Neural cell (in vitro differentiated cells): ENCODE results near the gene ZIM2. TPM values are rescaled to one million over a fixed set of nuclear protein-coding genes. Genes with fewer than 3 reads are reported as not detected.

Experiments
- H2AFZ ChIP-seq: fragments of 200-600, 300-800 bp; sonication (generic), shearing (Covaris generic); 2 replicates; pipeline ENCODE4 v1.6.0; 2014; ENCODE audit warnings: low read depth, mild to moderate bottlenecking, antibody characterized with exemption, low read length, moderate library complexity
- H3F3A ChIP-seq: fragments of 200-600 bp; shearing (Covaris generic); 2 replicates; pipeline ENCODE4 v1.6.1; 2016; ENCODE audit warnings: mild to moderate bottlenecking, moderate library complexity, mixed read lengths, antibody characterized with exemption, low read length; ENCODE audit not compliant: insufficient read depth, poor library complexity, severe bottlenecking
- H3K27ac ChIP-seq: fragments of 200-600, 300-800 bp; sonication (generic), shearing (Covaris generic); 2 replicates; pipeline ENCODE4 v1.5.1; 2014; ENCODE audit warnings: mild to moderate bottlenecking, low read length, moderate library complexity
- H3K27me3 ChIP-seq: fragments of 300-800, 200-600 bp; sonication (generic), shearing (Covaris generic); 2 replicates; pipeline ENCODE4 v1.6.0; 2014; ENCODE audit warnings: mild to moderate bottlenecking, low read depth, low read length, moderate library complexity; ENCODE audit not compliant: insufficient read depth
- H3K36me3 ChIP-seq: fragments of 300-800, 200-600 bp; sonication (generic), shearing (Covaris generic); 2 replicates; pipeline ENCODE4 v1.5.1; 2014; ENCODE audit warnings: mild to moderate bottlenecking, antibody characterized with exemption, low read length, moderate library complexity; ENCODE audit not compliant: insufficient read depth
- H3K4me2 ChIP-seq: fragments of 300-800, 200-600 bp; sonication (generic), shearing (Covaris generic); 2 replicates; pipeline ENCODE4 v1.6.0; 2014; ENCODE audit warnings: mild to moderate bottlenecking, low read length
- H3K4me3 ChIP-seq: fragments of 300-800, 200-600 bp; sonication (generic), shearing (Covaris generic); 2 replicates; pipeline ENCODE4 v1.5.1; 2014; ENCODE audit warnings: mild to moderate bottlenecking, low read length, moderate library complexity
- H3K79me2 ChIP-seq: fragments of 200-600 bp; shearing (Covaris generic); replicated peaks from 2 replicates; pipeline ENCODE4 v1.6.0; 2014; ENCODE audit warnings: mild to moderate bottlenecking, low read length, moderate library complexity; ENCODE audit not compliant: insufficient read depth
- H3K9ac ChIP-seq: fragments of 300-800, 200-600 bp; sonication (generic), shearing (Covaris generic); 2 replicates; pipeline ENCODE4 v1.6.1; 2016; ENCODE audit warnings: mild to moderate bottlenecking, low read length, mixed read lengths
- H3K9me2 ChIP-seq: fragments of 200-600 bp; shearing (Covaris generic); 2 replicates; pipeline ENCODE4 v1.6.1; 2016; ENCODE audit warnings: mild to moderate bottlenecking, low read length, mixed read lengths; ENCODE audit not compliant: insufficient read depth
- H3K9me3 ChIP-seq: fragments of 200-600, 300-800 bp; sonication (generic), shearing (Covaris generic); 2 replicates; pipeline ENCODE4 v1.6.1; 2016; ENCODE audit warnings: mild to moderate bottlenecking, mixed run types, low read length, moderate library complexity, mixed read lengths
- H4K20me1 ChIP-seq: fragments of 200-600 bp; shearing (Covaris generic); 2 replicates; pipeline ENCODE4 v1.6.1; 2016; ENCODE audit warnings: mild to moderate bottlenecking, mixed run types; ENCODE audit not compliant: insufficient read depth
- EP300 ChIP-seq: fragments of 450-650 bp; conservative IDR thresholded peaks from 2 replicates; pipeline ENCODE4 v1.6.1; 2014; ENCODE audit warnings: antibody characterized with exemption, mild to moderate bottlenecking, moderate library complexity; ENCODE audit not compliant: poor library complexity, severe bottlenecking
- EZH2 ChIP-seq: fragments of 200-600, 300-800 bp; shearing (Covaris generic), sonication (generic); IDR thresholded peaks from 2 replicates; pipeline ENCODE4 v1.6.1; 2014; ENCODE audit warnings: antibody characterized with exemption, low read length, borderline replicate concordance, mild to moderate bottlenecking; ENCODE audit not compliant: insufficient read depth, poor library complexity, severe bottlenecking
- MXI1 ChIP-seq: fragments of 450-650 bp; conservative IDR thresholded peaks from 2 replicates; pipeline ENCODE4 v1.6.1; 2014; ENCODE audit warnings: antibody characterized with exemption, mild to moderate bottlenecking; ENCODE audit not compliant: poor library complexity, severe bottlenecking
- POLR2AphosphoS5 ChIP-seq: IDR thresholded peaks from 2 replicates; pipeline ENCODE4 v1.6.1; 2012
- RAD21 ChIP-seq: fragments of 450-650 bp; conservative IDR thresholded peaks from 2 replicates; pipeline ENCODE4 v1.6.1; 2014; ENCODE audit warnings: antibody characterized with exemption, mild to moderate bottlenecking, moderate library complexity
- SMC3 ChIP-seq: fragments of 450-650 bp; conservative IDR thresholded peaks from 2 replicates; pipeline ENCODE4 v1.6.1; 2014; ENCODE audit warnings: antibody characterized with exemption, mild to moderate bottlenecking, moderate library complexity; ENCODE audit not compliant: poor library complexity
- TAF1 ChIP-seq: IDR thresholded peaks from 2 replicates; pipeline ENCODE4 v1.6.1; 2012; ENCODE audit warnings: low read depth
- polyA plus RNA-seq: library from polyadenylated mRNA; depleted of rRNA; stranded (reverse); fragments of >200 nt; gene quantifications from 2 replicates; pipeline ENCODE4 v1.2.3, GENCODE V29; 2014
- TF ChIP-seq, protein P1 (sequence below): fragments of 450-650 bp; IDR thresholded peaks from 2 replicates; pipeline ENCODE4 v1.5.1; 2014; ENCODE audit warnings: antibody characterized with exemption, mild to moderate bottlenecking, moderate library complexity; ENCODE audit not compliant: poor library complexity, severe bottlenecking
- TF ChIP-seq, protein P2 (sequence below): IDR thresholded peaks from 2 replicates; pipeline ENCODE4 v1.6.1; 2012; ENCODE audit warnings: borderline replicate concordance

Gene ZIM2
- polyA plus RNA-seq, 1 donor from 2014 or later: not detected

DNA sequence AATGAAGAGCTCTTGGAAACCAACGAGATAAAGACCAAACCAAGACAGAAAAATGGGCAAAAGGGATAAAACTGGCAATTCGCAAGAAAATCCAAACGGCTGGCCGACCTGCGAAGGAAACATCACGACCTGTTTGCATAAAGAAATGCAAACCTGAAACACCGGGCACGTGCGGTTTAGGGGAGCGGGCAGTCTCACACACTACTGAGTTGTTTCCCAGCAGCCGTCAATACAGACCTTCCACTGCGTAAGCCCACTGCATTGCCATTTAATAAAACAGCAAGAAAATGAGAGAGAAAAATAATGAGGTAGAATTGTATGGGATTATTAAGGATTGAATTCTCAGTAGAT lies 642 bp upstream of the ZIM2 start:
- no peaks in the 10 kb centered on the region for H3F3A ChIP-seq
- TF ChIP-seq EP300 (no peak), POLR2AphosphoS5 (no peak), RAD21 (no peak), EZH2 (no peak), TAF1 (no peak), SMC3 (no peak), MXI1 (no peak)
- TF ChIP-seq, protein P1, sequence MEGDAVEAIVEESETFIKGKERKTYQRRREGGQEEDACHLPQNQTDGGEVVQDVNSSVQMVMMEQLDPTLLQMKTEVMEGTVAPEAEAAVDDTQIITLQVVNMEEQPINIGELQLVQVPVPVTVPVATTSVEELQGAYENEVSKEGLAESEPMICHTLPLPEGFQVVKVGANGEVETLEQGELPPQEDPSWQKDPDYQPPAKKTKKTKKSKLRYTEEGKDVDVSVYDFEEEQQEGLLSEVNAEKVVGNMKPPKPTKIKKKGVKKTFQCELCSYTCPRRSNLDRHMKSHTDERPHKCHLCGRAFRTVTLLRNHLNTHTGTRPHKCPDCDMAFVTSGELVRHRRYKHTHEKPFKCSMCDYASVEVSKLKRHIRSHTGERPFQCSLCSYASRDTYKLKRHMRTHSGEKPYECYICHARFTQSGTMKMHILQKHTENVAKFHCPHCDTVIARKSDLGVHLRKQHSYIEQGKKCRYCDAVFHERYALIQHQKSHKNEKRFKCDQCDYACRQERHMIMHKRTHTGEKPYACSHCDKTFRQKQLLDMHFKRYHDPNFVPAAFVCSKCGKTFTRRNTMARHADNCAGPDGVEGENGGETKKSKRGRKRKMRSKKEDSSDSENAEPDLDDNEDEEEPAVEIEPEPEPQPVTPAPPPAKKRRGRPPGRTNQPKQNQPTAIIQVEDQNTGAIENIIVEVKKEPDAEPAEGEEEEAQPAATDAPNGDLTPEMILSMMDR: no peak
- TF ChIP-seq, protein P2, sequence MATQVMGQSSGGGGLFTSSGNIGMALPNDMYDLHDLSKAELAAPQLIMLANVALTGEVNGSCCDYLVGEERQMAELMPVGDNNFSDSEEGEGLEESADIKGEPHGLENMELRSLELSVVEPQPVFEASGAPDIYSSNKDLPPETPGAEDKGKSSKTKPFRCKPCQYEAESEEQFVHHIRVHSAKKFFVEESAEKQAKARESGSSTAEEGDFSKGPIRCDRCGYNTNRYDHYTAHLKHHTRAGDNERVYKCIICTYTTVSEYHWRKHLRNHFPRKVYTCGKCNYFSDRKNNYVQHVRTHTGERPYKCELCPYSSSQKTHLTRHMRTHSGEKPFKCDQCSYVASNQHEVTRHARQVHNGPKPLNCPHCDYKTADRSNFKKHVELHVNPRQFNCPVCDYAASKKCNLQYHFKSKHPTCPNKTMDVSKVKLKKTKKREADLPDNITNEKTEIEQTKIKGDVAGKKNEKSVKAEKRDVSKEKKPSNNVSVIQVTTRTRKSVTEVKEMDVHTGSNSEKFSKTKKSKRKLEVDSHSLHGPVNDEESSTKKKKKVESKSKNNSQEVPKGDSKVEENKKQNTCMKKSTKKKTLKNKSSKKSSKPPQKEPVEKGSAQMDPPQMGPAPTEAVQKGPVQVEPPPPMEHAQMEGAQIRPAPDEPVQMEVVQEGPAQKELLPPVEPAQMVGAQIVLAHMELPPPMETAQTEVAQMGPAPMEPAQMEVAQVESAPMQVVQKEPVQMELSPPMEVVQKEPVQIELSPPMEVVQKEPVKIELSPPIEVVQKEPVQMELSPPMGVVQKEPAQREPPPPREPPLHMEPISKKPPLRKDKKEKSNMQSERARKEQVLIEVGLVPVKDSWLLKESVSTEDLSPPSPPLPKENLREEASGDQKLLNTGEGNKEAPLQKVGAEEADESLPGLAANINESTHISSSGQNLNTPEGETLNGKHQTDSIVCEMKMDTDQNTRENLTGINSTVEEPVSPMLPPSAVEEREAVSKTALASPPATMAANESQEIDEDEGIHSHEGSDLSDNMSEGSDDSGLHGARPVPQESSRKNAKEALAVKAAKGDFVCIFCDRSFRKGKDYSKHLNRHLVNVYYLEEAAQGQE: no peak
- no peaks in the 10 kb centered on the region for H3K27me3 ChIP-seq
- H3K36me3 ChIP-seq: no peaks in the 10 kb centered on the region
- no peak overlapping the region for H3K9ac ChIP-seq
- no peaks in the 10 kb centered on the region for H3K79me2 ChIP-seq
- H3K27ac ChIP-seq: no peak overlapping the region
- peaks cover 23% of the 10 kb centered on the region for H3K9me3 ChIP-seq
- H3K4me2 ChIP-seq: no peak overlapping the region
- H4K20me1 ChIP-seq: no peaks in the 10 kb centered on the region
- H2AFZ ChIP-seq: no peak overlapping the region
- H3K9me2 ChIP-seq: no peaks in the 10 kb centered on the region
- H3K4me3 ChIP-seq: no peak overlapping the region

DNA sequence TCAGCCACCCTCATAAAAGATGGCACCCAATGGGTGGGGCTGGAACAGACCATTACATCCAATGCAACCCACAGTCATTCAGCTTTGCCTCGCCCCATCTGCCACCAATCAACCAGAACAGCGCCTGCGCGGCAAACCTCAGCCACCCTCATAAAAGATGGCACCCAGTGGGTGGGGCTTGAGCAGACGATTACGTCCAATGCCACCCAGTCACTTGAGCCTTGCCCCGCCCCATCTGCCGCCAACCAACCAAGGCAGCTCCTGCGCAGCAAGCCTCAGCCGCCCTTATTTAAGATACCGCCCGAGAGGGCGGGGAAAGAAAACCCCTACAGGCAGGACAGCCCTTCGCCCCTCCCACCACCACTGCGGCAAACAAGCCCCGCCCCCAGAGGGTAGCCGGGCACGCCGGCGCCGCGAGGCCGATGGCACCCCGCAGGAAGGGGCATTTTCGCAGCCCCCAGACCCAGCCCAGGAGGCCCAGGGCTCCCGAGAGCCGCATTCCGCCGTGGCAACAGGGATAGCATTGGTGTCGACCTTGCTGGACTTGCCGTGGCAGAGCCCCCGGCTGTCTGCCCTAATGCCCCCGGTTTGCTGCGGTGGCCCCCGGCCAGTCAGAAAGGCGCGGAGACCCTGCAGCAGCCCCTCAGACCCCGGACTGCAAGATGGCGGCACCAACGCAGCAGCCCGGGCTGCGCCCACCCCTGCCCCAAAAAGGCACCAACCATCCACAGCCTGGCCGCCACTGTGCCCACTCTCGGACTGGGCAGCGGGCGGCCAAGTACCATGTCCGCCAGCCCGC lies 675 bp downstream of the ZIM2 start:
- TF ChIP-seq, protein P1: no peak
- TF ChIP-seq RAD21 (no peak), TAF1 (no peak), EZH2 (no peak), SMC3 (no peak), POLR2AphosphoS5 (no peak)
- TF ChIP-seq, protein P2: no peak
- Histone ChIP-seq H3F3A (no peaks in the 10 kb centered on the region), H3K9me2 (no peaks in the 10 kb centered on the region), H3K27me3 (no peaks in the 10 kb centered on the region), H3K9me3 (peaks cover 23% of the 10 kb centered on the region), H2AFZ (no peak overlapping the region), H3K36me3 (no peaks in the 10 kb centered on the region), H3K79me2 (no peaks in the 10 kb centered on the region), H3K27ac (no peak overlapping the region), H3K4me3 (no peak overlapping the region), H3K4me2 (no peak overlapping the region), H3K9ac (no peak overlapping the region), H4K20me1 (no peaks in the 10 kb centered on the region)
